Gastrocnemius medialis (tissue), 4 donors: ENCODE measurements around the gene NPFF.
A peak's percentile ranks its signal among the peaks of the same experiment; 100 is the strongest.

Source experiments
- POLR2A ChIP-seq, 2 donors: fragments of 450-650 bp; IDR thresholded peaks; one replicate each; pipeline ENCODE4 v1.6.1; 2017; ENCODE audit warnings: antibody characterized with exemption in 2 of 2, mild to moderate bottlenecking in 2 of 2, moderate library complexity in 2 of 2
- TF ChIP-seq, protein P1 (sequence below), 5 experiments: fragments of 450-650 bp in 3 of 5; fragments of 200-600 bp in 2 of 5; sonication (generic) in 2 of 5; IDR thresholded peaks in 4 of 5; conservative IDR thresholded peaks in 1 of 5; 1 replicate in 4 of 5; 2 replicates in 1 of 5; pipeline ENCODE4 v1.5.1; 2016 to 2019; ENCODE audit warnings: antibody characterized with exemption in 5 of 5, mild to moderate bottlenecking in 3 of 5, moderate library complexity in 3 of 5

DNA sequence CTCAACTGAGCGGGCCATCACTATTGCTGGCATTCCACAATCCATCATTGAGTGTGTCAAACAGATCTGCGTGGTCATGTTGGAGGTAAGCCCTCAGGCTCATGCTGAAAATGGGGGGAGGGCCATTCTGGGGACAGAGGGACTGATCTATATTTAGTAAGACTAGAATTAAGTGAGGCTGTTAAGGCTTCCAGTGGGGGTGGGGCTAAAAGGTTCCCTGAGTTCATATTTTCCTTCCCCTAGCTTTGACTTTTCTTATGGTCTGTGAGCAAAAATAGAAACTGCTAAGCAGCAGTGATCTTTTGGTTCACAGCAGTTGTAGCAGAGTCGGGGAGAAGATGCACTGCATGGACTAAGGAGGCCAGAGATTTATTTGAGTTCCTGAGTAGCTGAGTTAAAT is 46.2 kb downstream of the NPFF start:
- TF ChIP-seq, protein P1, sequence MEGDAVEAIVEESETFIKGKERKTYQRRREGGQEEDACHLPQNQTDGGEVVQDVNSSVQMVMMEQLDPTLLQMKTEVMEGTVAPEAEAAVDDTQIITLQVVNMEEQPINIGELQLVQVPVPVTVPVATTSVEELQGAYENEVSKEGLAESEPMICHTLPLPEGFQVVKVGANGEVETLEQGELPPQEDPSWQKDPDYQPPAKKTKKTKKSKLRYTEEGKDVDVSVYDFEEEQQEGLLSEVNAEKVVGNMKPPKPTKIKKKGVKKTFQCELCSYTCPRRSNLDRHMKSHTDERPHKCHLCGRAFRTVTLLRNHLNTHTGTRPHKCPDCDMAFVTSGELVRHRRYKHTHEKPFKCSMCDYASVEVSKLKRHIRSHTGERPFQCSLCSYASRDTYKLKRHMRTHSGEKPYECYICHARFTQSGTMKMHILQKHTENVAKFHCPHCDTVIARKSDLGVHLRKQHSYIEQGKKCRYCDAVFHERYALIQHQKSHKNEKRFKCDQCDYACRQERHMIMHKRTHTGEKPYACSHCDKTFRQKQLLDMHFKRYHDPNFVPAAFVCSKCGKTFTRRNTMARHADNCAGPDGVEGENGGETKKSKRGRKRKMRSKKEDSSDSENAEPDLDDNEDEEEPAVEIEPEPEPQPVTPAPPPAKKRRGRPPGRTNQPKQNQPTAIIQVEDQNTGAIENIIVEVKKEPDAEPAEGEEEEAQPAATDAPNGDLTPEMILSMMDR (IDR thresholded peaks at IDR 0.05 in 4 of 5, conservative IDR thresholded peaks at IDR 0.05 in 1 of 5), result no peak
- TF ChIP-seq POLR2A (IDR thresholded peaks at IDR 0.05), result peak; percentile 15 to 51
